Neural progenitor cell (in vitro differentiated cells): ENCODE measurements around the gene ARHGAP42.

Experiments used
- EZH2 ChIP-seq: fragments of 200-600 bp; sonication (generic); IDR thresholded peaks from 2 replicates; pipeline ENCODE4 v1.6.1; 2017; ENCODE audit warnings: antibody characterized with exemption, mild to moderate bottlenecking, moderate library complexity
- EZH2phosphoT487 ChIP-seq: fragments of 200-600 bp; sonication (generic); IDR thresholded peaks from 2 replicates; pipeline ENCODE4 v1.6.1; 2017; ENCODE audit warnings: antibody characterized with exemption
- TF ChIP-seq, protein P1 (sequence below): fragments of 200-600 bp; sonication (generic); IDR thresholded peaks from 2 replicates; pipeline ENCODE4 v1.5.1; 2017; ENCODE audit warnings: antibody characterized with exemption, mild to moderate bottlenecking

DNA sequence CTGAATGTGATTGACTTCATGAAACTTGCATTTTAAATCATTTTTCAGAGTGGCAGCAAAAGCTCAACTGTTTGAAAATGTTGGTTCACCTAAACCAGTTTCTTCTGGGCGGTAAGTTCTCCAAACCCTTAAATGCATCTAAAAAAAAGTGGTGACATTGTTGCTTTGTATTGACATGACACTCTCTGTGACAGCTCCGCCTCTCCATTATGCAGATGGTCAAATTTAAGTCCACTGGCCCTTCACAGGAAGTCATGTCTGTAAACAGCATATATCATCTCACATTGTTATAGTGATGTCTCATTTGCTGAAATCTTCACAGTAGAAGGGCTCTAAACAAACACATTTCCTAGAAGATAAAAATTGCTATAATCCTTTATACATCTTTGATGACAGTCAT is 291.9 kb downstream of the ARHGAP42 start:
- TF ChIP-seq, protein P1, sequence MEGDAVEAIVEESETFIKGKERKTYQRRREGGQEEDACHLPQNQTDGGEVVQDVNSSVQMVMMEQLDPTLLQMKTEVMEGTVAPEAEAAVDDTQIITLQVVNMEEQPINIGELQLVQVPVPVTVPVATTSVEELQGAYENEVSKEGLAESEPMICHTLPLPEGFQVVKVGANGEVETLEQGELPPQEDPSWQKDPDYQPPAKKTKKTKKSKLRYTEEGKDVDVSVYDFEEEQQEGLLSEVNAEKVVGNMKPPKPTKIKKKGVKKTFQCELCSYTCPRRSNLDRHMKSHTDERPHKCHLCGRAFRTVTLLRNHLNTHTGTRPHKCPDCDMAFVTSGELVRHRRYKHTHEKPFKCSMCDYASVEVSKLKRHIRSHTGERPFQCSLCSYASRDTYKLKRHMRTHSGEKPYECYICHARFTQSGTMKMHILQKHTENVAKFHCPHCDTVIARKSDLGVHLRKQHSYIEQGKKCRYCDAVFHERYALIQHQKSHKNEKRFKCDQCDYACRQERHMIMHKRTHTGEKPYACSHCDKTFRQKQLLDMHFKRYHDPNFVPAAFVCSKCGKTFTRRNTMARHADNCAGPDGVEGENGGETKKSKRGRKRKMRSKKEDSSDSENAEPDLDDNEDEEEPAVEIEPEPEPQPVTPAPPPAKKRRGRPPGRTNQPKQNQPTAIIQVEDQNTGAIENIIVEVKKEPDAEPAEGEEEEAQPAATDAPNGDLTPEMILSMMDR, result no peak
- TF ChIP-seq EZH2 (no peak), EZH2phosphoT487 (no peak)
